A549 (cell line): ENCODE data around the gene SUMF1. TPM values are rescaled to one million over a fixed set of nuclear protein-coding genes. Genes with fewer than 3 reads are reported as not detected.

ENCODE experiments used
- ATAC-seq, 2 experiments: fragments of 200-7000 bp in 1 of 2; fragments of >200 bp in 1 of 2; cut with Nextera tagmentation in 1 of 2; cut with Tn5 transposase in 1 of 2; 3 replicates each; pipeline versions ENCODE4 v1.8.0 to v1.9.1; 2018 to 2020; ENCODE audit warnings: mild to moderate bottlenecking in 1 of 2, moderate library complexity in 1 of 2
- CTCF ChIA-PET: fragments of 300-600 bp; sonication (Branson Sonifier 250); formaldehyde crosslinking; extraction: SDS; loops from one replicate; lab custom pipeline; 2021; ENCODE audit warnings: antibody characterized with exemption, inconsistent platforms; lab: Yijun Ruan, JAX
- POLR2A ChIA-PET: fragments of 350-600 bp; formaldehyde crosslinking; extraction: SDS; loops from one replicate; lab custom pipeline; 2021; ENCODE audit warnings: antibody characterized with exemption, inconsistent platforms; lab: Yijun Ruan, JAX
- DNase-seq, 2 experiments: peaks; one replicate each; pipeline versions ENCODE4 v3.0.0 to v3.0.0-alpha.2; 2011 to 2016; ENCODE audit warnings: low read depth in 1 of 2, low spot score in 1 of 2
- FAIRE-seq: peaks from 2 replicates; lab custom pipeline; 2011; peaks lifted over from hg19 to GRCh38; lab: Jason Lieb, UNC
- H3K27ac ChIP-seq, 2 experiments: fragments of >200 bp; sonication (Bioruptor Twin); formaldehyde crosslinking; 3 replicates each; pipeline ENCODE4 v1.5.1; 2016 to 2017
- H3K4me1 ChIP-seq: fragments of >200 bp; sonication (Bioruptor Twin); formaldehyde crosslinking; 3 replicates; pipeline ENCODE4 v1.6.1; 2016
- H3K4me2 ChIP-seq: fragments of >200 bp; sonication (Bioruptor Twin); formaldehyde crosslinking; 3 replicates; pipeline ENCODE4 v1.6.1; 2016
- H3K4me3 ChIP-seq: fragments of >200 bp; sonication (Bioruptor Twin); formaldehyde crosslinking; 3 replicates; pipeline ENCODE4 v1.5.1; 2016
- H3K9me3 ChIP-seq: fragments of >200 bp; sonication (Bioruptor Twin); formaldehyde crosslinking; 3 replicates; pipeline ENCODE4 v1.6.1; 2016
- CBX2 ChIP-seq: fragments of 200-600 bp; sonication (generic); IDR thresholded peaks from 2 replicates; pipeline ENCODE4 v1.6.1; 2016; ENCODE audit warnings: low read depth, mild to moderate bottlenecking, borderline replicate concordance
- CBX8 ChIP-seq: fragments of 200-600 bp; sonication (generic); IDR thresholded peaks from 2 replicates; pipeline ENCODE4 v1.6.1; 2016
- CHD4 ChIP-seq: fragments of 200-600 bp; sonication (generic); IDR thresholded peaks from 2 replicates; pipeline ENCODE4 v1.6.1; 2016; ENCODE audit warnings: antibody characterized with exemption, mild to moderate bottlenecking, borderline replicate concordance
- EHF ChIP-seq: fragments of 250-450 bp; sonication (Bioruptor Pico); IDR thresholded peaks from 2 replicates; pipeline ENCODE4 v1.5.0; 2020; ENCODE audit warnings: mild to moderate bottlenecking
- FOXS1 ChIP-seq: fragments of 250-450 bp; sonication (Bioruptor Pico); IDR thresholded peaks from 2 replicates; pipeline ENCODE4 v1.5.0; 2020; ENCODE audit warnings: mild to moderate bottlenecking, moderate library complexity
- HOXB13 ChIP-seq: fragments of 250-450 bp; sonication (Bioruptor Pico); IDR thresholded peaks from 2 replicates; pipeline ENCODE4 v1.5.0; 2020; ENCODE audit warnings: low read depth, mild to moderate bottlenecking, moderate library complexity
- JUN ChIP-seq, 2 experiments: fragments of >200 bp; sonication (Bioruptor Twin); formaldehyde crosslinking; IDR thresholded peaks; 2 replicates in 1 of 2; 3 replicates in 1 of 2; pipeline ENCODE4 v1.6.1; 2016 to 2017
- KDM5A ChIP-seq: fragments of 200-600 bp; sonication (generic); IDR thresholded peaks from 2 replicates; pipeline ENCODE4 v1.6.1; 2016; ENCODE audit warnings: antibody characterized with exemption, mild to moderate bottlenecking
- NFE2L2 ChIP-seq: fragments of 150-350 bp; conservative IDR thresholded peaks from 2 replicates; pipeline ENCODE4 v1.6.1; 2014; ENCODE audit warnings: low read length
- NR3C1 ChIP-seq: fragments of >200 bp; sonication (Bioruptor Twin); formaldehyde crosslinking; IDR thresholded peaks from 3 replicates; pipeline ENCODE4 v1.6.1; 2017
- PHF8 ChIP-seq: fragments of 200-600 bp; sonication (generic); IDR thresholded peaks from 2 replicates; pipeline ENCODE4 v1.6.1; 2016; ENCODE audit warnings: low read depth, mild to moderate bottlenecking, antibody characterized with exemption, moderate library complexity, borderline replicate concordance
- POLR2AphosphoS2 ChIP-seq: conservative IDR thresholded peaks from 2 replicates; pipeline ENCODE4 v1.6.1; 2012; ENCODE audit warnings: low read length, improper control_type of control experiment, inconsistent platforms
- RCOR1 ChIP-seq: fragments of 150-350 bp; IDR thresholded peaks from 2 replicates; pipeline ENCODE4 v1.6.1; 2014; ENCODE audit warnings: antibody characterized with exemption, low read length, low read depth
- SREBF2 ChIP-seq: fragments of 450-650 bp; IDR thresholded peaks from 2 replicates; pipeline ENCODE4 v1.6.1; 2014; ENCODE audit warnings: mild to moderate bottlenecking, moderate library complexity
- ZC3H11A ChIP-seq: fragments of 450-650 bp; IDR thresholded peaks from 2 replicates; pipeline ENCODE4 v1.6.1; 2014; ENCODE audit warnings: antibody characterized with exemption, mild to moderate bottlenecking
- WGBS: methylation state at CpG from one replicate; pipeline ENCODE4 v1.1.6; 2017; ENCODE audit errors: missing lambda C conversion rate; 5-methylcytosine and 5-hydroxymethylcytosine counted together
- polyA plus RNA-seq, 4 experiments: library from polyadenylated mRNA; depleted of rRNA in 3 of 4; stranded (reverse); fragments of >200 nt; fragmentation: RNase III in 1 of 4; extraction: RNeasy Plus Mini Kit Qiagen cat#74134 plus additional on column Dnase treatment in 1 of 4; gene quantifications; 2 replicates in 3 of 4; 3 replicates in 1 of 4; pipeline ENCODE4 v1.2.3, GENCODE V29; 2011 to 2017
- TF ChIP-seq, protein P1 (sequence below): fragments of 250-450 bp; sonication (Bioruptor Pico); IDR thresholded peaks from 2 replicates; pipeline ENCODE4 v1.5.0; 2021; ENCODE audit warnings: mild to moderate bottlenecking, moderate library complexity, borderline replicate concordance
- TF ChIP-seq, protein P2 (sequence below): fragments of >200 bp; sonication (Bioruptor Twin); formaldehyde crosslinking; IDR thresholded peaks from 2 replicates; pipeline ENCODE4 v1.6.1; 2016
- TF ChIP-seq, protein P3 (sequence below): fragments of >200 bp; sonication (Bioruptor Twin); formaldehyde crosslinking; IDR thresholded peaks from 3 replicates; pipeline ENCODE4 v1.5.1; 2016
- TF ChIP-seq, protein P4 (sequence below): IDR thresholded peaks from 2 replicates; pipeline ENCODE4 v1.6.1; 2012
- TF ChIP-seq, protein P5 (sequence below): fragments of 150-350 bp; IDR thresholded peaks from 2 replicates; pipeline ENCODE4 v1.6.1; 2014; ENCODE audit warnings: low read depth, mild to moderate bottlenecking, low read length

The SUMF1 gene
- polyA plus RNA-seq, 2 of the 4 experiments (the other 2 are of a cell fraction), result 20.9 to 25.4 TPM

DNA sequence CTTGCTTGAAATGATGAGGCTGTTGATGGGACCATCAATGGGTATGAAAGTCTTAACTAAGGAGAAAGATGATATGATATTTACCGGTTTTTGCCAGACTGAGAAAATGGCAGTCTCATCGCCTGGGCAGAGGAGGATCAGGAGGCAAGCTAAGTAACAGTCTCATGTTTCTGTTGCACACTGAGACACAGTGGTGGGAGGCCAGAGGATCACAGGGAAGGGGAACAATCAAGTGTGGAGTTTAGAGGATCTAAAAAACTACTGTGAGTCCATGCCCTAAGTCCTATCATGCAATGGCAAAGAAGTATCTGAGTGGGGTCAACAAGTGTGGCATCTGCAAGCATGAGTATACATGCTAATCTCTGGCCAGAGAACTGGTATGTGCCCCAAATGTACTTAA, 62.2 kb downstream of the SUMF1 start (continued):
- TF ChIP-seq, protein P1, sequence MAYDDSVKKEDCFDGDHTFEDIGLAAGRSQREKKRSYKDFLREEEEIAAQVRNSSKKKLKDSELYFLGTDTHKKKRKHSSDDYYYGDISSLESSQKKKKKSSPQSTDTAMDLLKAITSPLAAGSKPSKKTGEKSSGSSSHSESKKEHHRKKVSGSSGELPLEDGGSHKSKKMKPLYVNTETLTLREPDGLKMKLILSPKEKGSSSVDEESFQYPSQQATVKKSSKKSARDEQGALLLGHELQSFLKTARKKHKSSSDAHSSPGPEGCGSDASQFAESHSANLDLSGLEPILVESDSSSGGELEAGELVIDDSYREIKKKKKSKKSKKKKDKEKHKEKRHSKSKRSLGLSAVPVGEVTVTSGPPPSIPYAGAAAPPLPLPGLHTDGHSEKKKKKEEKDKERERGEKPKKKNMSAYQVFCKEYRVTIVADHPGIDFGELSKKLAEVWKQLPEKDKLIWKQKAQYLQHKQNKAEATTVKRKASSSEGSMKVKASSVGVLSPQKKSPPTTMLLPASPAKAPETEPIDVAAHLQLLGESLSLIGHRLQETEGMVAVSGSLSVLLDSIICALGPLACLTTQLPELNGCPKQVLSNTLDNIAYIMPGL (CRISPR knock-in tag), result no peak
- TF ChIP-seq HOXB13 (CRISPR knock-in tag) (no peak), POLR2AphosphoS2 (no peak)

DNA sequence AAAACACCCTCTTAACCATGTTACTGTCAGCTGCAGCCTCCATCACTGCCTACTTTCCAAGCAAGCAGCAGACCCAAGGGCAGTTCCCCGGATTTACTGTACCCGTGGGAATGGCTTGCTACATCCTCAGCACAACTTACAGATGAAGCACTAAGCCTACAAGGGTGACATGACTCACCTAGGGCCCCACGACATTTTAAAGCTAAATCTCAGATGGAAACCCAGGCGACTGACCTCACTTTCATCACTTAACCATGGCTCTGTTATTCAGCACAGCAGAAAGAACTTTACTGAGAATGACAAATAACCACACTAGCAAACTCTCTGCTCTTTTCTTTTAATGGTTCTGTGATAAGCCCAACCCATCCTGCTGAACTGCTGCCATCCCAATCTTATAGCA, 65.6 kb downstream of the SUMF1 start:
- TF ChIP-seq JUN (IDR thresholded peaks at IDR 0.05) (no peak), PHF8 (no peak), CBX2 (no peak), FOXS1 (CRISPR knock-in tag) (no peak), CBX8 (no peak), ZC3H11A (no peak), CHD4 (no peak), NFE2L2 (no peak), NR3C1 (no peak), KDM5A (no peak)
- TF ChIP-seq, protein P2, sequence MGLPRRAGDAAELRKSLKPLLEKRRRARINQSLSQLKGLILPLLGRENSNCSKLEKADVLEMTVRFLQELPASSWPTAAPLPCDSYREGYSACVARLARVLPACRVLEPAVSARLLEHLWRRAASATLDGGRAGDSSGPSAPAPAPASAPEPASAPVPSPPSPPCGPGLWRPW, result no peak
- TF ChIP-seq, protein P3, sequence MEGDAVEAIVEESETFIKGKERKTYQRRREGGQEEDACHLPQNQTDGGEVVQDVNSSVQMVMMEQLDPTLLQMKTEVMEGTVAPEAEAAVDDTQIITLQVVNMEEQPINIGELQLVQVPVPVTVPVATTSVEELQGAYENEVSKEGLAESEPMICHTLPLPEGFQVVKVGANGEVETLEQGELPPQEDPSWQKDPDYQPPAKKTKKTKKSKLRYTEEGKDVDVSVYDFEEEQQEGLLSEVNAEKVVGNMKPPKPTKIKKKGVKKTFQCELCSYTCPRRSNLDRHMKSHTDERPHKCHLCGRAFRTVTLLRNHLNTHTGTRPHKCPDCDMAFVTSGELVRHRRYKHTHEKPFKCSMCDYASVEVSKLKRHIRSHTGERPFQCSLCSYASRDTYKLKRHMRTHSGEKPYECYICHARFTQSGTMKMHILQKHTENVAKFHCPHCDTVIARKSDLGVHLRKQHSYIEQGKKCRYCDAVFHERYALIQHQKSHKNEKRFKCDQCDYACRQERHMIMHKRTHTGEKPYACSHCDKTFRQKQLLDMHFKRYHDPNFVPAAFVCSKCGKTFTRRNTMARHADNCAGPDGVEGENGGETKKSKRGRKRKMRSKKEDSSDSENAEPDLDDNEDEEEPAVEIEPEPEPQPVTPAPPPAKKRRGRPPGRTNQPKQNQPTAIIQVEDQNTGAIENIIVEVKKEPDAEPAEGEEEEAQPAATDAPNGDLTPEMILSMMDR, result no peak
- FAIRE-seq (no peak), DNase-seq (no peak), ATAC-seq (no peak)
- Histone ChIP-seq H3K4me3 (no peak overlapping the region), H3K9me3 (no peaks in the 10 kb centered on the region), H3K4me2 (no peak overlapping the region), H3K4me1 (no peaks in the 10 kb centered on the region), H3K27ac (no peak overlapping the region)
- 69% methylated on average over 4 of the region's 4 CpGs for WGBS
- CTCF ChIA-PET, result interaction anchor here (0.6 kb wide), 1 partner anchor 50 kb away, joined by 3 read pairs; no protein-coding TSS in a partner anchor
- POLR2A ChIA-PET, result no interaction called here

DNA sequence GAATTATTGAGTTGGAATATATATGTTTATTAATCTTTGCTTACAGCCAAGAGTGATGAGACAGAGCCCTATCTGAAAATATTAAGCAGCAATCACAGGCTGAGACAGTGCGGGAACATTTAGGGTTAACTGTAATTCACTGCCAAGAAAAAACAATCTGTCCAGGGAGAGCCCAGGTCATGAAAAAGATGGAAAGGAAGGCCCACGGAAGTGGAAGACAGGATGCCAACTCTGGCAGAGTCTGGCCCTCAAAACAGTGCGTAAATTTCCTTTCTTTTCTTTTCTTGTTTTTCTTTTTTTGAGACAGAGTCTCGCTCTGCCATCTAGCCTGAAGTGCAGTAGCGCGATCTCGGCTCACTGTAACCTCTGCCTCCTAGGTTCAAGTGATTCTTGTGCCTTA, 67.6 kb downstream of the SUMF1 start:
- Histone ChIP-seq H3K27ac (no peak overlapping the region), H3K4me3 (no peak overlapping the region), H3K4me2 (no peak overlapping the region), H3K9me3 (no peaks in the 10 kb centered on the region), H3K4me1 (no peaks in the 10 kb centered on the region)
- ChIA-PET POLR2A (no interaction called here), CTCF (no interaction called here)
- FAIRE-seq (no peak), DNase-seq (no peak), ATAC-seq (no peak)
- TF ChIP-seq, protein P4, sequence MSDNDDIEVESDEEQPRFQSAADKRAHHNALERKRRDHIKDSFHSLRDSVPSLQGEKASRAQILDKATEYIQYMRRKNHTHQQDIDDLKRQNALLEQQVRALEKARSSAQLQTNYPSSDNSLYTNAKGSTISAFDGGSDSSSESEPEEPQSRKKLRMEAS, result no peak
- TF ChIP-seq, protein P5, sequence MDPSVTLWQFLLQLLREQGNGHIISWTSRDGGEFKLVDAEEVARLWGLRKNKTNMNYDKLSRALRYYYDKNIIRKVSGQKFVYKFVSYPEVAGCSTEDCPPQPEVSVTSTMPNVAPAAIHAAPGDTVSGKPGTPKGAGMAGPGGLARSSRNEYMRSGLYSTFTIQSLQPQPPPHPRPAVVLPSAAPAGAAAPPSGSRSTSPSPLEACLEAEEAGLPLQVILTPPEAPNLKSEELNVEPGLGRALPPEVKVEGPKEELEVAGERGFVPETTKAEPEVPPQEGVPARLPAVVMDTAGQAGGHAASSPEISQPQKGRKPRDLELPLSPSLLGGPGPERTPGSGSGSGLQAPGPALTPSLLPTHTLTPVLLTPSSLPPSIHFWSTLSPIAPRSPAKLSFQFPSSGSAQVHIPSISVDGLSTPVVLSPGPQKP, result no peak
- TF ChIP-seq EHF (no peak), SREBF2 (no peak), RCOR1 (no peak)
- WGBS, result 92% methylated on average over 7 of the region's 7 CpGs
